BLaER1 (cell line): ENCODE results near the gene ECE1.

Experiments used
- H3K27ac ChIP-seq: shearing (Covaris generic); formaldehyde crosslinking; 2 replicates; pipeline ENCODE4 v1.8.1; 2022
- H3K27me3 ChIP-seq: shearing (Covaris generic); formaldehyde crosslinking; 2 replicates; pipeline ENCODE4 v1.8.1; 2022
- H3K36me3 ChIP-seq: shearing (Covaris generic); formaldehyde crosslinking; 2 replicates; pipeline ENCODE4 v1.8.1; 2022
- H3K4me1 ChIP-seq: shearing (Covaris generic); formaldehyde crosslinking; 2 replicates; pipeline ENCODE4 v1.8.1; 2022
- H3K4me2 ChIP-seq: shearing (Covaris generic); formaldehyde crosslinking; 2 replicates; pipeline ENCODE4 v1.8.1; 2022
- H3K4me3 ChIP-seq: shearing (Covaris generic); formaldehyde crosslinking; 2 replicates; pipeline ENCODE4 v1.8.1; 2022
- H3K9ac ChIP-seq: shearing (Covaris generic); formaldehyde crosslinking; 2 replicates; pipeline ENCODE4 v1.8.1; 2022
- H3K9me3 ChIP-seq: shearing (Covaris generic); formaldehyde crosslinking; 2 replicates; pipeline ENCODE4 v1.8.1; 2022
- H4K20me1 ChIP-seq: shearing (Covaris generic); formaldehyde crosslinking; 2 replicates; pipeline ENCODE4 v1.8.1; 2022
- Cebpa-rat ChIP-seq: shearing (Covaris generic); IDR thresholded peaks from 2 replicates; pipeline ENCODE4 v1.8.1; 2022

The ECE1 gene

GRCh38 chr1:21256776-21257175 lies 33.5 kb downstream of the ECE1 start:
- Histone ChIP-seq H3K36me3 (no peaks in the 10 kb centered on the region), H3K9me3 (no peaks in the 10 kb centered on the region), H3K4me3 (no peak overlapping the region), H3K4me1 (peaks cover 43% of the 10 kb centered on the region), H3K27me3 (no peaks in the 10 kb centered on the region), H3K27ac (no peak overlapping the region), H4K20me1 (no peaks in the 10 kb centered on the region), H3K9ac (no peak overlapping the region), H3K4me2 (peak overlapping the region; percentile 36)
- no peak for TF ChIP-seq Cebpa-rat

GRCh38 chr1:21255943-21256320 lies 34.3 kb downstream of the ECE1 start:
- Histone ChIP-seq H3K27me3 (no peaks in the 10 kb centered on the region), H3K4me3 (no peak overlapping the region), H3K9me3 (no peaks in the 10 kb centered on the region), H3K27ac (no peak overlapping the region), H3K4me1 (peaks cover 34% of the 10 kb centered on the region), H3K36me3 (no peaks in the 10 kb centered on the region), H3K4me2 (peak overlapping the region; percentile 36; the same call in 1 of the 2 replicates), H4K20me1 (no peaks in the 10 kb centered on the region), H3K9ac (no peak overlapping the region)
- TF ChIP-seq Cebpa-rat = no peak

GRCh38 chr1:21255284-21255942 lies 34.9 kb downstream of the ECE1 start:
- Histone ChIP-seq H3K9me3 (no peaks in the 10 kb centered on the region), H3K4me3 (no peak overlapping the region), H3K27me3 (no peaks in the 10 kb centered on the region), H3K4me1 (peaks cover 32% of the 10 kb centered on the region), H3K27ac (no peak overlapping the region), H3K9ac (no peak overlapping the region), H3K4me2 (no peak overlapping the region; the same call in 1 of the 2 replicates), H4K20me1 (no peaks in the 10 kb centered on the region), H3K36me3 (no peaks in the 10 kb centered on the region)
- TF ChIP-seq Cebpa-rat = no peak

GRCh38 chr1:21254335-21254951 lies 35.8 kb downstream of the ECE1 start:
- peaks cover 32% of the 10 kb centered on the region for H3K4me1 ChIP-seq
- H3K36me3 ChIP-seq = no peaks in the 10 kb centered on the region
- H3K27ac ChIP-seq = peak overlapping the region; percentile 58; the same call in 1 of the 2 replicates
- TF ChIP-seq Cebpa-rat = no peak
- no peaks in the 10 kb centered on the region for H4K20me1 ChIP-seq
- H3K9ac ChIP-seq = peak overlapping the region; percentile 29; the same call in 1 of the 2 replicates
- H3K9me3 ChIP-seq = no peaks in the 10 kb centered on the region
- no peak overlapping the region for H3K4me3 ChIP-seq
- H3K4me2 ChIP-seq = peak overlapping the region; percentile 62
- H3K27me3 ChIP-seq = no peaks in the 10 kb centered on the region

- Histone ChIP-seq H4K20me1 (no peaks in the 10 kb centered on the region), H3K4me2 (no peak overlapping the region), H3K27me3 (no peaks in the 10 kb centered on the region), H3K9me3 (no peaks in the 10 kb centered on the region), H3K36me3 (no peaks in the 10 kb centered on the region), H3K4me1 (peaks cover 30% of the 10 kb centered on the region), H3K4me3 (no peak overlapping the region), H3K27ac (no peak overlapping the region), H3K9ac (no peak overlapping the region)
- no peak for TF ChIP-seq Cebpa-rat
These were observed 38.3 kb downstream of the ECE1 start for GRCh38 chr1:21251773-21252471.

GRCh38 chr1:21249940-21250493 lies 40.2 kb downstream of the ECE1 start:
- Histone ChIP-seq H3K9me3 (no peaks in the 10 kb centered on the region), H3K4me1 (peaks cover 16% of the 10 kb centered on the region), H3K36me3 (peaks cover 9% of the 10 kb centered on the region; the same call in 1 of the 2 replicates), H3K4me2 (no peak overlapping the region), H3K9ac (no peak overlapping the region), H4K20me1 (no peaks in the 10 kb centered on the region), H3K27ac (no peak overlapping the region), H3K4me3 (no peak overlapping the region), H3K27me3 (no peaks in the 10 kb centered on the region)
- no peak for TF ChIP-seq Cebpa-rat

GRCh38 chr1:21247892-21248715 lies 42.2 kb downstream of the ECE1 start:
- Histone ChIP-seq H3K9me3 (no peaks in the 10 kb centered on the region), H3K9ac (no peak overlapping the region), H3K4me3 (no peak overlapping the region), H3K4me2 (no peak overlapping the region), H4K20me1 (no peaks in the 10 kb centered on the region), H3K27me3 (no peaks in the 10 kb centered on the region), H3K27ac (no peak overlapping the region), H3K4me1 (no peaks in the 10 kb centered on the region), H3K36me3 (peaks cover 20% of the 10 kb centered on the region)
- TF ChIP-seq Cebpa-rat = no peak

GRCh38 chr1:21246905-21247642 lies 43.2 kb downstream of the ECE1 start:
- TF ChIP-seq Cebpa-rat = no peak
- Histone ChIP-seq H3K9me3 (no peaks in the 10 kb centered on the region), H3K27me3 (no peaks in the 10 kb centered on the region), H3K4me1 (peaks cover 6% of the 10 kb centered on the region), H3K9ac (no peak overlapping the region), H3K36me3 (peaks cover 20% of the 10 kb centered on the region), H3K27ac (no peak overlapping the region), H3K4me2 (no peak overlapping the region), H4K20me1 (no peaks in the 10 kb centered on the region), H3K4me3 (no peak overlapping the region)
